SK-N-MC (cell line): ENCODE measurements around the gene VPS13A.

Experiments
- EZH2 ChIP-seq: fragments of 200-600 bp; sonication (generic); IDR thresholded peaks from one replicate; pipeline ENCODE4 v1.6.1; 2017; ENCODE audit warnings: antibody characterized with exemption
- FOXP2 ChIP-seq: optimal IDR thresholded peaks from 2 replicates; pipeline ENCODE3; 2011; ENCODE audit warnings: mild to moderate bottlenecking, moderate library complexity; ENCODE audit not compliant: insufficient read depth; ENCODE audit errors: extremely low read length, control extremely low read depth
- POLR2AphosphoS5 ChIP-seq: IDR thresholded peaks from 2 replicates; pipeline ENCODE4 v1.6.1; 2012; ENCODE audit warnings: mild to moderate bottlenecking, low read depth, low read length, borderline replicate concordance

DNA sequence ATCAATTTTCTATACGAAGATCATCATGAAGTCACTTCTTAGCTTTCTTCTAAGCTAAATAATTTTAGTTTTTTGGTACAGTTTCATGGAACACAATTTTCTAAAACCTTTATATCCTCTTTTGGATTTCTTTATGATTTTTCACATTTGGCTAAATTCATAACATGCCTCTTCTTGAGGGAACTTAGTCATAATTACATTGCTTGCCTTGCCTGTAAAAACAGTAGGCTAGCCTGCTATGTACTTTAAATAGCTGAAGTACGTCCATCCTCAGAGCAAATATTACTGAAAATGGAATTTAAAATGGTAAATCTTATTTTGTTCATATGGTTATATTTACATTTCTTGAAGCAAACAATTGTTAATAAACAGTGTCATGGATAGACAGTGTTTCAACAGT lies 225.0 kb downstream of the VPS13A start:
- no peak for TF ChIP-seq EZH2
- TF ChIP-seq FOXP2 = no peak
- TF ChIP-seq POLR2AphosphoS5 = no peak
